ENCODE data around the gene PTGIR. TPM values are rescaled to one million over a fixed set of nuclear protein-coding genes. Genes with fewer than 3 reads are reported as not detected.
A peak's percentile ranks its signal among the peaks of the same experiment; 100 is the strongest.
"Not testable (repeated sequence)": the region's sequence is repeated elsewhere in the genome, so short reads cannot be mapped to it uniquely, and the experiment has no call there.

The PTGIR gene
- total RNA-seq, 1 donor, result 5.8 TPM

DNA sequence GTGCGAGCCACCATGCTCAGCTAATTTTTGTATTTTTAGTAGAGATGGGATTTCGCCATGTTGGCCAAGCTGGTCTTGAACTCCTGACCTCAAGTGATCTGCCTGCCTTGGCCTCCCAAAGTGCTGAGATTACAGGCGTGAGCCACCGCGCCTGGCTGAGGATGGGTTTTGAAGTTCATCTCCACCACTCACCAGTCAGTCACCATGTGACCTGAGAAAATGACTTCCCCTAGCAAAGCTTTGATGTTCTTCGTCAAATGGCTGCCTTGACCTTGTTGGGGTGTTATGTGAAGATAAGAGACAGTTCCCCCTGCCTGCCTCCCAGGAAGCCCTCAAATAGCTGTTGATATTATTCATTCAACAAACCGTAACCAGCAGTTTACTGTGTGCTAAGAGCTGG, 4.1 kb upstream of the PTGIR start:
- H3K4me3 ChIP-seq (ENCODE audit: low read length); H3K9me3 ChIP-seq (ENCODE audit: low read depth, low read length); H3K27me3 ChIP-seq (ENCODE audit: insufficient read depth, low read length): not testable (repeated sequence)
- H3K4me1 ChIP-seq (ENCODE audit: insufficient read depth, low read length), result peaks cover 37% of the 10 kb centered on the region

GRCh38 chr19:46626446-46626845, 1.6 kb upstream of the PTGIR start:
- H3K27me3 ChIP-seq (ENCODE audit: insufficient read depth, low read length), result no peaks in the 10 kb centered on the region
- no peaks in the 10 kb centered on the region for H3K9me3 ChIP-seq (ENCODE audit: low read depth, low read length)
- H3K4me1 ChIP-seq (ENCODE audit: insufficient read depth, low read length), result peaks cover 50% of the 10 kb centered on the region
- no peak overlapping the region for H3K4me3 ChIP-seq (ENCODE audit: low read length)

GRCh38 chr19:46625731-46626130, 842 bp upstream of the PTGIR start:
- Histone ChIP-seq H3K9me3 (ENCODE audit: low read depth, low read length) (no peaks in the 10 kb centered on the region), H3K4me3 (ENCODE audit: low read length) (no peak overlapping the region), H3K4me1 (ENCODE audit: insufficient read depth, low read length) (peaks cover 57% of the 10 kb centered on the region), H3K27me3 (ENCODE audit: insufficient read depth, low read length) (no peaks in the 10 kb centered on the region)

GRCh38 chr19:46623915-46624502, 880 bp downstream of the PTGIR start:
- peak overlapping the region; percentile 25 for H3K4me3 ChIP-seq (ENCODE audit: low read length)
- no peaks in the 10 kb centered on the region for H3K27me3 ChIP-seq (ENCODE audit: insufficient read depth, low read length)
- H3K4me1 ChIP-seq (ENCODE audit: insufficient read depth, low read length), result peaks cover 74% of the 10 kb centered on the region
- H3K9me3 ChIP-seq (ENCODE audit: low read depth, low read length), result no peaks in the 10 kb centered on the region

DNA sequence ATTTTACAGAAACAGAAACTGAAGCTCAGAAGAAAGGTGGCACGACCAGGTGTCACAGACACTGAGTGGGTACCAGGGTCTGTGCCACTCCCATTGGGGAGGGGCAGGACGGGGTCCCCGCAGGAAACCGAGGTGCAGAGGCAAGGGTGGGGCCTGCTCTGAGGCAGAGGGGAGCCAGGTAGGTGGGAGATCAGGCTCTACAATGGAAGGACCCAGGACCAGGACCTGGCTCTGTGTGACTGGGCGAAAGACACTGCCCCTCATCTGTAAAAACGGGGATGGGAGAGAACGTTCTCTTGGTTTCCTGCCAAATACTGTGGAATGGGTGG, 2.8 kb downstream of the PTGIR start:
- Histone ChIP-seq H3K4me3 (ENCODE audit: low read length) (no peak overlapping the region), H3K4me1 (ENCODE audit: insufficient read depth, low read length) (peaks cover 93% of the 10 kb centered on the region), H3K27me3 (ENCODE audit: insufficient read depth, low read length) (no peaks in the 10 kb centered on the region), H3K9me3 (ENCODE audit: low read depth, low read length) (no peaks in the 10 kb centered on the region)

DNA sequence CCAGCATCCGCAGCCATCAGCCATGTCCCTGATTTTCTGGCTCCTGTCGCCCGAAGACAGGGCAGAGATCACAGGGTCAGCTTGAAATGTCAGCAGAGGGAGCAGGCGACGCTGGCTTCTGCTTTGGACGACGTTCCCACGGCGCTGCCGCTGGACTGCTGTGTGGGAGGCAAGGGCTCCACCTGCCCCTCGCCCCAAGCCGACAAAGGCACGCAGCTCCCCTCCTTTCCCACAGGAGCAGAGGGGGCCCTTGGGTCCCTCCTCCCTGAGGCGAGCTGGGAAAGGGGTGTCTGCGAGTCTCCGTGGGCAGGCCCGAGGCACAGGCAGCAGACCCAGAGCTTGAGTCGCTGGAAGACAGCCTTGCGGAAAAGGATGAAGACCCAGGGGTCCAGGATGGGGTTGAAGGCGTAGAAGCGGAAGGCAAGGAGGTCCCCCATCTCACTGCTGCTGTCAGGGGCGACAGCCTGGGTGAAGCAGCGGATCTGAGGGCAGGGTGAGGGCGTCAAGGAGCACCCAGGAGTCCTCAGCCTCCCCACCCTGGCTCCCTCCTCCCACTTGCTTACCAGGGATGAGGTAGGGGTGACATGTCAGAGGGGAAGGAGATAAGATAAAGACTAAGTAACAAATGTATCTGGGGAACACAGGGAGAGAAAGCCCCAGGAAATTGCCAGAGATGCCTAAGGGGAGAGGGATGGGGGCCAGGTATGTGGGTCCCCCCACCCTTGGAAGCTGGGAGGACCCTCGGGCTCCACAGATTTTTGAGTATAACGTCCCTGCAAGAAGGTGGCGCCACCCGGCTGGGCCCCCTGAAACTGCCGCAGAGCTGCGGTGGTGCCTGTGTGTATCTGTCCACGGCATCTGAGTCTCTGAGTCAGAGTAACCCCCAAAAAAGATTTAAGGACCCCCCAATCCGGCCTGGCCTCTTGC, 3.4 kb downstream of the PTGIR start:
- no peaks in the 10 kb centered on the region for H3K27me3 ChIP-seq (ENCODE audit: insufficient read depth, low read length)
- peaks cover 96% of the 10 kb centered on the region for H3K4me1 ChIP-seq (ENCODE audit: insufficient read depth, low read length)
- H3K4me3 ChIP-seq (ENCODE audit: low read length), result no peak overlapping the region
- no peaks in the 10 kb centered on the region for H3K9me3 ChIP-seq (ENCODE audit: low read depth, low read length)

GRCh38 chr19:46620716-46621115, 4.2 kb downstream of the PTGIR start:
- Histone ChIP-seq H3K27me3 (ENCODE audit: insufficient read depth, low read length) (no peaks in the 10 kb centered on the region), H3K9me3 (ENCODE audit: low read depth, low read length) (no peaks in the 10 kb centered on the region), H3K4me1 (ENCODE audit: insufficient read depth, low read length) (peaks cover 93% of the 10 kb centered on the region), H3K4me3 (ENCODE audit: low read length) (no peak overlapping the region)

GRCh38 chr19:46620267-46620666, 4.6 kb downstream of the PTGIR start:
- peaks cover 88% of the 10 kb centered on the region for H3K4me1 ChIP-seq (ENCODE audit: insufficient read depth, low read length)
- no peak overlapping the region for H3K4me3 ChIP-seq (ENCODE audit: low read length)
- no peaks in the 10 kb centered on the region for H3K27me3 ChIP-seq (ENCODE audit: insufficient read depth, low read length)
- no peaks in the 10 kb centered on the region for H3K9me3 ChIP-seq (ENCODE audit: low read depth, low read length)

DNA sequence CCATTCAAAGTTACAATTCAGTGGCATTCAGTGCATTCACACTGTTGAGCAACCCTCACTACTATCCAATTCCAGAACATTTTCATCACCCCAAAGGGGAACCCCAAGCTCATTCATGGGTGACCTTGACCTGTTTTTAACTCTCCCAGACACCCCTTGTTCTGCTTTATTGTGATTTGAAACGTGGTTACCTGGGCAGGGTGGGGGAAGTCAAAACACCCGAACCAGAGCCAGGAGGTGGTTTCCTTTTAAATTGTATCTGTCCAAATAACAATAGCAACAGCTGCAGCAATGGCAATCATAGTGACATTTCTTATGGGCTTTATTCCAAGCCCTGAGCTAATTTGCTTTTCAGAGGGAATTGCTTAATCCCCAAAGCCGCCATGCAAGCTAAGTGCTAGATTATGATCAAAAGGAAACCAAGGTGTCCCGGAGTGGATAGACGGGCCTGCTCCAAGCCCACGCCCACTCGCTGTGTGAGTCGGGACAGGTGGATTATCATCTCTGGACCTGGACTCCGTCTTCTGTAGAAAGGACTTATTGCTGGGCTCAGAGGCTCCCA, 6.1 kb downstream of the PTGIR start:
- H3K4me3 ChIP-seq (ENCODE audit: low read length), result no peak overlapping the region
- peaks cover 82% of the 10 kb centered on the region for H3K4me1 ChIP-seq (ENCODE audit: insufficient read depth, low read length)
- no peaks in the 10 kb centered on the region for H3K9me3 ChIP-seq (ENCODE audit: low read depth, low read length)
- H3K27me3 ChIP-seq (ENCODE audit: insufficient read depth, low read length), result no peaks in the 10 kb centered on the region

- Histone ChIP-seq H3K4me1 (ENCODE audit: insufficient read depth, low read length) (peaks cover 77% of the 10 kb centered on the region), H3K4me3 (ENCODE audit: low read length) (no peak overlapping the region), H3K27me3 (ENCODE audit: insufficient read depth, low read length) (no peaks in the 10 kb centered on the region), H3K9me3 (ENCODE audit: low read depth, low read length) (no peaks in the 10 kb centered on the region)
These were observed 7.3 kb downstream of the PTGIR start for GRCh38 chr19:46617601-46618000.

DNA sequence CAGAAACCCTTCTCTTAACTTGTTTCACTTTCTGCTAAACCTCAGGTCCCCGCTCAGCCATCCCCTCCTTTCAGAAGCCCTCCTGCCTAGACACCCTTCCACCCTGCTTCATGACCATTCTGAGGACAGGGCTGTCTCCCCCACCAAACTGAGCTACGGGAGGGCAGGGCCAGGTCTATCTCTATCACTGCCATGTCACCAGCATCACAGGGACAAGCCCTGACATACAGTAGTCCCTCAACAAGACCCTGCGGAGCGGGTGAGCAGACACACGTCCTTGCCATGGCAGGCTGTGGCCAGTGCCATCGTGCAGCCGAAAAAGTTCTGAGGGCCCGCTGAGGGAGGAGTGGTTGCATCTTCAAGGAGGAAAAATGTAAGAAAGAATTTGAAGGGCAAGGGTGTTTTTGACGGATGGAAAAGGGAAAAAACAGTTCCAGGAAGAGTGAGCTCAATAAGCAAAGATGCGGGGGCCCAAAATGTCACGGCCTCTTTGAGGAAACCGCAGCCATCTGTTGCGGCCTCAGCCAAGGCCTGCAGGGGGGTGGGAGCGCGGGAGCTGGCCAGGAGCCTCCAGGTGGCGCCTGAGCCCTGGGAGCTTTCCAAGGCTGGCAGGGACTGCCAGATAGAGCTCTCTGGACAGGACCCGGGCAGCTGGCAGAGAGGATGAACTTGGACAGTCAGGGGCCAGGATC, 8.1 kb downstream of the PTGIR start:
- Histone ChIP-seq H3K9me3 (ENCODE audit: low read depth, low read length) (no peaks in the 10 kb centered on the region), H3K4me1 (ENCODE audit: insufficient read depth, low read length) (peaks cover 77% of the 10 kb centered on the region), H3K27me3 (ENCODE audit: insufficient read depth, low read length) (no peaks in the 10 kb centered on the region), H3K4me3 (ENCODE audit: low read length) (no peak overlapping the region)

DNA sequence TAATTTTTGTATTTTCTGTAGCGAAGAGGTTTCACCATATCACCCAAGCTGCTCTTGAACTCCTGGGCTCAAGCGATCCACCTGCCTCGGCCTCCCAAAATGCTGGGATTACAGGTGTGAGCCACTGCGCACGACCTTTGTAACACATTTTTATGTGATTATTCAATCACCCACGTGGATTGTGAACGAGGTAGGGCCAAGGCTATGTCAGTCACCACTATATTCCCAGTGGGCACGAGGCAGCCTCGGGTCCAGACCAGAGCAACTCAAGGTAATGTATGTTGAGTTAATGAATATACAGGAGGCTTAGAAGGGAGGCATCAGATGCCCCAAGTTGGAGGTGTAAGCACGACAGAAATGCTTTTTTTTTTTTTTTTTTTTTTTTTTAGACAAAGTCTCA, 8.9 kb downstream of the PTGIR start:
- peaks cover 77% of the 10 kb centered on the region for H3K4me1 ChIP-seq (ENCODE audit: insufficient read depth, low read length)
- no peaks in the 10 kb centered on the region for H3K27me3 ChIP-seq (ENCODE audit: insufficient read depth, low read length)
- no peaks in the 10 kb centered on the region for H3K9me3 ChIP-seq (ENCODE audit: low read depth, low read length)
- no peak overlapping the region for H3K4me3 ChIP-seq (ENCODE audit: low read length)

GRCh38 chr19:46614114-46614722, 10.7 kb downstream of the PTGIR start:
- Histone ChIP-seq H3K27me3 (ENCODE audit: insufficient read depth, low read length) (no peaks in the 10 kb centered on the region), H3K4me3 (ENCODE audit: low read length) (no peak overlapping the region), H3K4me1 (ENCODE audit: insufficient read depth, low read length) (peaks cover 71% of the 10 kb centered on the region), H3K9me3 (ENCODE audit: low read depth, low read length) (no peaks in the 10 kb centered on the region)

DNA sequence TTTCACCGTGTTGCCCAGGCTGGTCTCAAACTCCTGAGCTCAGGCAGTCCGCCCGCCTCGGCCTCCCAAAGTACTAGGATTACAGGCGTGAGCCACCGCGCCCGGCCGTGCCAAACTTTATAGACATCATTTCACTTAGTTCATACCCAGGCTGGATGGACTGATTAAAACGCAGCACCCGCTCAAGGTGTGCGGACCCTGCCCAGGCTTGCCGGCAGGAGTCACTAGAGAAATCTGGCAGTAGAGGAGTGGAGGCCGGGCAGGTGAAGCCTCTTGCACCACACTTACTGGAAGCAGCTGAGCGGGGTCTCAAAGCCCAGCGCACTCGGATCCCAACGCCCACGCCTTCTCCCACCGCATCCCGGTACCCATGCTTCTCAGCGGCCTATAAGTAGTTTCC, 11.4 kb downstream of the PTGIR start:
- Histone ChIP-seq H3K4me3 (ENCODE audit: low read length) (no peak overlapping the region), H3K27me3 (ENCODE audit: insufficient read depth, low read length) (no peaks in the 10 kb centered on the region), H3K9me3 (ENCODE audit: low read depth, low read length) (no peaks in the 10 kb centered on the region), H3K4me1 (ENCODE audit: insufficient read depth, low read length) (peaks cover 64% of the 10 kb centered on the region)

- Histone ChIP-seq H3K9me3 (ENCODE audit: low read depth, low read length) (no peaks in the 10 kb centered on the region), H3K4me3 (ENCODE audit: low read length) (no peak overlapping the region), H3K4me1 (ENCODE audit: insufficient read depth, low read length) (peaks cover 47% of the 10 kb centered on the region), H3K27me3 (ENCODE audit: insufficient read depth, low read length) (no peaks in the 10 kb centered on the region)
These were observed 13.1 kb downstream of the PTGIR start for GRCh38 chr19:46611776-46612175.
